ENCODE measurements around the gene SERPINA6.
"Not testable (repeated sequence)": the region's sequence is repeated elsewhere in the genome, so short reads cannot be mapped to it uniquely, and the experiment has no call there.

The SERPINA6 gene

GRCh38 chr14:94322648-94323570 lies at the start of gene SERPINA6:
TSS of gene SERPINA6 (minus strand) at chr14:94323336. CDS start at chr14:94314648, 8,688 bp downstream.
- DNase-seq (ENCODE audit: low spot score), result no peak

- DNase-seq (ENCODE audit: low spot score), result no peak
Observed at GRCh38 chr14:94372021-94372605, 49.0 kb upstream of the SERPINA6 start.

GRCh38 chr14:94370524-94370910 lies 47.4 kb upstream of the SERPINA6 start:
- DNase-seq (ENCODE audit: low spot score), result no peak

GRCh38 chr14:94369766-94370523 lies 46.8 kb upstream of the SERPINA6 start:
- DNase-seq (ENCODE audit: low spot score), result not testable (repeated sequence)

GRCh38 chr14:94368956-94369355 lies 45.8 kb upstream of the SERPINA6 start:
- DNase-seq (ENCODE audit: low spot score), result no peak

DNA sequence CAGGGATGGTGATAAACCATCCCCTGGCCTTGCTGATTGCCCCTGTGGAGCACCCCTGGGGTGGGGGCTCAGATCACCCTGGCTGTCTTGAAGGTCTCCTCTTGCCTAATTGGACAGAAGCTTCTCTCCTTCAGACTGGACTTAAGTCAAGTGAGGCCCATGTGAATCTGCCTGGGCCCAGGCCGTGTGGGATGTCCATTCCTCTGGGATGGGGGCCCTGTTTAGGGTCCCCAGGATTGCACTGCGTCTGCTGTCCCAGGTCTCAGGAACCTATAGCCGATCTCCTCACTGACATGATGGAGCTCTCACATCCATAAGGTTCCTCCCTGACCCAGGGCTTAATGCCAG lies 45.1 kb upstream of the SERPINA6 start:
- DNase-seq (ENCODE audit: low spot score), result no peak

- DNase-seq (ENCODE audit: low spot score), result no peak
Observed at GRCh38 chr14:94367347-94368242, 44.5 kb upstream of the SERPINA6 start.

DNA sequence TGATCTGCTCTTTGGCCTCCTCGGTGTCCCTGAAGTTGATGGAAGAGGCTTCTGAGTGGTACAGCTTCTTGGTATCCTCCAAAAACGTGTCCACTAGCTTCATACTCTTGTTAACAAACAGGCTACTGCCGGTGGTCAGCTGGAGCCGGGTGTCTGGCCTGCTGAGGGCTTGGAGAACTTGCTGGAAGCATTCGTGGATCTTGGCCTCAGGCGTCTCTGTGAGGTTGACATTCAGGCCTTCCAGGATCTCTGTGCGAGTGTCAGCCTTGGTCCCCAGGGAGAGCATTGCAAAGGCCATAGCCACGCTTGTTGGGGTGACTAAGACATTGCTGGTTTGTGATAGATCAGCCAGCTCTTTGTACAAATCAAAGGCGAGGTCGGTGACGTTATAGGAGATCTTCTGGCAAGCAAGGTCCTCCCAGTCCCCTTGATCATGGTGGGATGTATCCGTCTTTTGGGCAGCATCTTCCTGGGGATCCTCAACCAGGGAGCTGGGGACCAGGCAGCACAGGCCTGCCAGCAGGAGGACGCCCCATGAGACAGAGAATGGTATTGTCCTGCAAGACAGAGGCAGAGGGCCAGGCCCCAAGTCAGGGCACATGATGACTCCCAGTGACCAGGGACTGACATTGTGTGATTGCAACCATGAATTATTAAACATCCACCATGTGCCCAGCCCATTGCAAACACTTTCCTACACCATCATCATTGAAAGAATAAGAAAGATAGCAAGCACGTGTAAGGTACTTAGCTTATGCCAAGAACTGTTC lies 43.2 kb upstream of the SERPINA6 start, which contains the start of gene SERPINA2:
TSS of gene SERPINA2 (minus strand) at position 553 of the 770 bp plus-strand sequence.
- no peak for DNase-seq (ENCODE audit: low spot score)

DNA sequence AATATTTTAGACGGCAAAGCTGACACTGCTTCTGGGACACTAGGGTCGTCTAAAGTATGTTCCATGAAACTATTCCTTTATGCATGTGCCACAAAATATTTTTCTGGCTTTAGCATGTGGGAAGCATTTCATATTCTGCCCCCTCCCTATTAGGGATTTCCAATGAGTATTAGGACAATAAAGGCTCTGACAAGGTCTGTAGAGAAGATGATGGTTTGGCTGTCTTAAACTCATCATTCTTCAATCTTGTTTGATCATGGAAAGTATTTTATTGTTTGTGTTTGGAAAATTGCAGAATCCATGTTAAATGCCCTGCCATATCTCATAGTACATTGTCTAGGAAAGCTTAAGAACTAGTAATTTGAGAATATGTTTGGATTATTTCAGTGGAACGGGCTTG lies 42.5 kb upstream of the SERPINA6 start:
- DNase-seq (ENCODE audit: low spot score), result no peak

DNA sequence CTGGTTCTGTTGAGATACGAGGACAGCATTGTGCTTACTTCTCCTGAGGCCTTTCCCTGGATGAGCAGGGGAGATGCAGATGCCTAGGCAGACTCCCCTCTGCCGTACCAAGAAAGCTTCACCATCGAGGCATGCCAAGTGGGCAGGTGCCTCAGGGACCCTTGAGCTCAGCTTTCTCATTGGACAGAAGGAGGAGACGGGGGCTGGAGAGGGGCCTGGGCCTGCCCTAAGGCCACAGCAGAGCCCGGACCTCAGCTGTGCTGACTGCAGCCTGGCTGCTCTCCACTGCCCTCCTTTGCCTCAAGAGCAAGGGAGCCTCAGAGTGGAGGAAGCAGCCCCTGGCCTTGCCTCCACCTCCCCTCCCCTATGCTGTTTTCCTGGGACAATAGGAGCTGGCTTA lies 41.8 kb upstream of the SERPINA6 start:
- no peak for DNase-seq (ENCODE audit: low spot score)

DNA sequence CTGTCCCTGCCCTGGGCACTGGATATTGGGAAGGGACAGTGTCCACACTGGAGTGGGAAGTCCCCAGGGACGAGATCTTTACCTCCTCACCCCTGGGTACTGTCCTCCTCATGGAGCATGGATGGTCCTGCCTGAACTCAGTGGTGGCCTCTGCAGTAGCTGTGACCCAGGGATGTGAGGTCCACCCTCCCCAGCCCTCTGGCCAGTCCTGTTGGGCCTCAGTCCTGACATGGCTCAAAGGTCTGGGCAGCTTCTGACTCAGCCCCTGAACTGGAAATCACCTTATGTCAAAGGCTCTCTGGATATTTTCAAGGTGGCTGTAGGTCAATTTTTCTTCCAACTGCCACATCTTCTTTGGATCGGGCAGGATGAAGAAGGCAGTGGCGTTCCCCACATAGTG lies 40.9 kb upstream of the SERPINA6 start:
- DNase-seq (ENCODE audit: low spot score), result no peak

- DNase-seq (ENCODE audit: low spot score), result no peak
Observed at GRCh38 chr14:94363151-94363624, 40.1 kb upstream of the SERPINA6 start.

- no peak for DNase-seq (ENCODE audit: low spot score)
Observed at GRCh38 chr14:94362614-94363133, 39.5 kb upstream of the SERPINA6 start.

- no peak for DNase-seq (ENCODE audit: low spot score)
Observed at GRCh38 chr14:94361682-94362081, 38.5 kb upstream of the SERPINA6 start.

- DNase-seq (ENCODE audit: low spot score), result no peak
Observed at GRCh38 chr14:94360945-94361565, 37.9 kb upstream of the SERPINA6 start.

- no peak for DNase-seq (ENCODE audit: low spot score)
Observed at GRCh38 chr14:94357166-94357565, 34.0 kb upstream of the SERPINA6 start.

- no peak for DNase-seq (ENCODE audit: low spot score)
Observed at GRCh38 chr14:94356379-94357056, 33.4 kb upstream of the SERPINA6 start.

- DNase-seq (ENCODE audit: low spot score), result no peak
Observed at GRCh38 chr14:94355191-94355794, 32.2 kb upstream of the SERPINA6 start.

DNA sequence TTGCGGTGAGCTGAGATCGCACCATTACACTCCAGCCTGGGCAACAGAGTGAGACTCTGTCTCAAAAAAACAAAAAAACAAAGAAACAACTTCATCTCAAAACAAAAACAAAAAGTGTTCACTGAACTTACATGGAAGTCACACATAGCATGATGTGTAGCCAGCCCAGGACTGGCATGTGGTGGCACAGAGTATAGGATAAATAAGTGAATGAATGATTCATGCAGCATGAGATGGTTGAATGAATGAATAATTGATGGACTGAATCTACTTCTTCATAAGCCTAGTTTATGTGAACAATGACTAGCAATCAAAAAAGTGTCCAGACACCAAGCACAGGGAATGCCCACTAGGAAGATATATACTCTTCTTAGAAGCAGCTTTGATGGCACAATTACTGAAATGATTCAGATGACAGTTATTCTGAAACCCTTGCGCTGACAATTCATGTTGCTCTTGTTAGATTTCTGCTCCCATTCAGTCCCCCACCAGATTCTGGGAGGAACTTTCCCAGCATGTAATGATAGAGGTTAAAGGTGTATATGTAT lies 31.6 kb upstream of the SERPINA6 start:
- DNase-seq (ENCODE audit: low spot score), result no peak
